NCI-H526 (cell line): ENCODE data around the gene MAD1L1.

Source experiments
- DNase-seq, 2 experiments: peaks; one replicate each; lab custom pipeline; 2025; lab: John Stamatoyannopoulos, UW

MAD1L1 gene

GRCh38 chr7:1787241-1787640 is 445.5 kb downstream of the MAD1L1 start:
- no peak for DNase-seq

GRCh38 chr7:1785839-1786238 is 446.9 kb downstream of the MAD1L1 start:
- DNase-seq: no peak

- no peak for DNase-seq
These were observed 451.4 kb downstream of the MAD1L1 start for GRCh38 chr7:1781369-1781768.

GRCh38 chr7:1779445-1779844 is 453.3 kb downstream of the MAD1L1 start:
- DNase-seq: no peak

GRCh38 chr7:1777122-1777521 is 455.6 kb downstream of the MAD1L1 start:
- no peak for DNase-seq

GRCh38 chr7:1775389-1775788 is 457.4 kb downstream of the MAD1L1 start:
- no peak for DNase-seq

- DNase-seq: no peak
These were observed 462.4 kb downstream of the MAD1L1 start for GRCh38 chr7:1770331-1770730.

- no peak for DNase-seq
These were observed 463.2 kb downstream of the MAD1L1 start for GRCh38 chr7:1769286-1770200.

GRCh38 chr7:1768832-1769231 is 463.9 kb downstream of the MAD1L1 start:
- DNase-seq: no peak

- DNase-seq: peak in 1 of 2 experiments; percentile 58
These were observed 465.2 kb downstream of the MAD1L1 start for GRCh38 chr7:1767524-1767923.
